ENCODE measurements around the gene NPTX1.

Gene NPTX1

DNA sequence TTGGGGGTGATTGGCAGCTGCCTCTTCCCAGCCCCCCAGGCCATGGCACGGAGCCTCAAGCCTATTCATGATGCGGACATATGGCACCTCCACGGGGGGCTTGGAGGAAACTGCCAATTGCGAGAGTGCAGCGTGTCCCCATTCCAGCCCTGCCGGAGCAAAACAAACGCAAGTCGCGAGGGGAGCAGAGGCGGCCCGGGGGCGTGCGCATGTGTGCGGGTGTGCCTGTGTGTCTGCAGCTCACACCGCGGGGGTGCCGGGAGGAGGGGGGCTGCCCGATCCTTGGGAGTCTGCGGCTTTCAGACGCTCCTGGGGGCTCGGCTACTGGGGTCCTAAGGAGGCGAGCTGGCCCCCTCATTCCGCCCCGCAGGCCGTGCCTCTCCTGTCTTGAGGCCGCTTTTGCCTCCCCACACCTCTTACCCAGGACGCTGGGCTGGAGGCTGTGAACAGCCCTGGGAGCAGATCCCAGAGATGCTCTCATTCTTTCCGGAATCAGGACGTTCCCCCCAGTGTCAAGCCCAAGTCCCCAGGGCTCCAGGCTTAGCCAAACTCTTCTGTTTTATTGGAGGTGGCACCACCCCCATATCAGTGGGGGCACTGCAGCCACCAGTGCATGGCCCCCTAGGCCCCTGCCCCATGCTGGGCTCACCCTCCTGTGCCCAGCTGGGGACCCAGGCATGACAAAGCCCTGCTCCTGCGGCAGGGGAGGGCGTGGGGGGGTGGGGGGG lies 32.3 kb downstream of the NPTX1 start:
- DNase-seq (ENCODE audit: low spot score): no peak

DNA sequence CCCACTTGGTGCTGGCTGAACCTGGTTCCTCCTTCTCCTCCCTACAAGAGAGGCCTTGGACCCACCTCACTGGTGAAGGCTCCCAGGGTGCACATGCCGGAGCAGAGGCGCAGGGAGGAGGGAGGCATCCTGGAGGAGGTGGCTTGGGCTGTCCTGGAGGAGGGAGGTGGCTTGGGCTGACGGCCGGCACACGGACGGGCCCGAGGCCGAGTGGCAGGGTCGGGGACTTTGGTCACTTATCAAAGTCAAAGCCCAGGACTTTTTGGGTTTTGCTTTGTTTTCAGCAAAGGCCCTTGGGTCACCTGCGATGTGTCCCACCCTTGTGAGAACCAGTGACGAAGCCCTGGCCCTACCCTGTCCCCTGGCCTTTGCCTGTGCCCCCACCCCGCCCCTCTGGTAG lies 32.9 kb downstream of the NPTX1 start:
- no peak for DNase-seq (ENCODE audit: low spot score)

DNA sequence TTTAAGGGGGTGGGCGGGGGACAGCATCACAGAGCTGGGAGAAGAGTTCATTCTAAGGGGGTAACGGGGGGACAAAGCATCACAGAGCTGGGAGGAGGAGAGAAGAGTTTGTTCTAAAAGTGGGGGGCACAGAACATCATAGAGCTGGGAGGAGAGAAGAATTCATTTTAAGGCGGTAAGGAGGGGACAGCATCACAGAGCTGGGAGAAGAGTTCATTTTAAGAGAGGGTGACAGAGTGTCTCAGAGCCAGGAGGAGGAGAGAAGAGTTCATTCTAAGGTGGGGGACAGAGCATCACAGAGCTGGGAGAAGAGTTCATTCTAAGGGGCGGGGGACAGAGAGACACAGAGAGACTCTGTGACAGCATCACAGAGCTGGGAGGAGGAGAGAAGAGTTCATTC lies 33.6 kb downstream of the NPTX1 start:
- DNase-seq (ENCODE audit: low spot score): no peak

DNA sequence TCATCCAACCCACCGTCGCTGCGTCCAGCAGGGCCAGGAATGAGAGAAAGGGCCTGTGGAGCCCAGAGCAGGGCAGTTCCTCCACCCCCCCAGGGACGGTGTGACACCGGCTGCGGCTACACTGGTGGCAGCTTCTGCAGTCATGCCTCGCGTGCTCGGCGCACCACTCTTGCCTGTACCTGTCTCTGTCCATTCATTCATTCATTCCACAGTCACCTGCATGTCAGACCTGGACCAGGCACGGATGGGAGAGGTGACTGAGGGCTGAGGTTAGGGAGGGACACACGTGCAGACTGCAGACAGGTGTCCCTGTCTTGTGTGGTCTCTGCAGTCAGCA lies 34.1 kb downstream of the NPTX1 start:
- no peak for DNase-seq (ENCODE audit: low spot score)

DNA sequence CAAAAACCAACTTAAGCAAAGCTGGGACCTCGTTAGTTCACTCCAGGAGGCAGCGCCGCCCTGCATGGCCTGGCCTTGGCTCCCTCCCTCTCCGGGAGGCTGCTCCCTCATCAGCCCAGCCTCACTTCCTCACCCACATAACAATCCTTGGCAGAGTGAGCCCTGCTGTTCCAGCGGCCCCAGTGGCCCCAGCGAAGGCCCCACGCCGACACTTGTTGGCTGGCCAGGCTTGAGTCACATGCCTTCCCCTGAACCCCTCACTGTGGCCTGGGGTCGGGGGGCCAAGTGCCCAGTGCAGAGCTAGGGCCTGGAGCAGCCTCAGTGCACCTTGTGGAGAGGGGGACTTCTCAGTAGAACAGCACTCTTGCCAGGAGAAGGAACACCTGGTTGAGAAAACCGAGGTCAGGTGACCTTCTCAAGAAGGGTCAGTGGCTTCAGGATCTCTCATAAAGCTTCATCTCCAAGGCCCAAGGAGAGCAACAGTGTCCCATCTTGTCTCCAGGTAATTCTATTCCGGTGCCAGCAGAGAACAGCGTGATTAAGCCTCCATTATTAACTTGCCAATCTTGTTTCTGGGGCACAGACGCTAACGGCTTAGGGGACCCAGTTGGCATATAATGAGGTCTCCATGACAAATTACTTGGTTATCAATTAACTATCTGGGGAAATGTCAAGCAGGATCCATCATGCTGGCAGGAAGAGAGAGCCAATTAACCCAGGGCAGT lies 34.6 kb downstream of the NPTX1 start:
- DNase-seq (ENCODE audit: low spot score): no peak

DNA sequence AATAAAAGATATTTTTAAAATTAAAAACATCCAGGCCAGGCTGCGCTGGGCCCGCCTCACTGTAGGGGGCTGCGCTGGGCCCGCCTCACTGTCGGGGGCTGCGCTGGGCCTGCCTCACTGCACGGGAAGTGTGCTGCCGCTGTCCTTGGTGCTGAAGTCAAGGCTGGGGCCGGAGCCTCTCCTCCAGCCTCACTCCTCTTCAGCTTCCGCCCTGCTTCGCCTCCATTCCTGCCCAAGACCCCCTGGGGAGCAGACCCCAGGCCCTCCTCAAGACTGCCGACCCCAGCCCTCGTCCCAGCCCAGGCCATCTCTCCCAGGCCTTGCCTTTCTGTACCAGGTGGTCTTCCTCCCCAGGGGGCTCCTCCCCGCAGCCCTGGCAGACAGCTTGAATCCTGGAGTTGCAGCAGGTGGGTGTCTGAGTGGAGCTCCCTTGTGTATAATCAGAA lies 35.3 kb downstream of the NPTX1 start:
- DNase-seq (ENCODE audit: low spot score): peak; percentile 28

DNA sequence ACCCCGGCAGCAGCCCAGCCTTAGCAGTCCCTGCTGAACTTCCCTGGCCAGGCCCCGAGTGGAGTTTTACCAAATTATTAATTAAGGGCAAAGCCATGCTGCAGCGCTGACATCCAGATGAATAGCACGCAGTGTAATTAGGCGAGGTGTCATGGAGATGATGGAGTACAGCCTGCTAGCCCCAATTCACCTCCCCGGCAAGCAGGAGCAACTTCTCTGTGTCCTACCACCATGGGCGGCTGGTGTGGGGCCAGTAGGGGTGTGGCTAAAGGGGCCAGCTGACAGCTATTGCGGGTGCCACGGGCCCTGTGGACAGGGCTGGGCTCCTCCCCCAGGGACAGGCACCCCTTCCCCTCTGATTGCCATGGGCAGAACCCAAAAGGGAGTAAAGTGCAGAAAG lies 36.9 kb downstream of the NPTX1 start:
- DNase-seq (ENCODE audit: low spot score): no peak

DNA sequence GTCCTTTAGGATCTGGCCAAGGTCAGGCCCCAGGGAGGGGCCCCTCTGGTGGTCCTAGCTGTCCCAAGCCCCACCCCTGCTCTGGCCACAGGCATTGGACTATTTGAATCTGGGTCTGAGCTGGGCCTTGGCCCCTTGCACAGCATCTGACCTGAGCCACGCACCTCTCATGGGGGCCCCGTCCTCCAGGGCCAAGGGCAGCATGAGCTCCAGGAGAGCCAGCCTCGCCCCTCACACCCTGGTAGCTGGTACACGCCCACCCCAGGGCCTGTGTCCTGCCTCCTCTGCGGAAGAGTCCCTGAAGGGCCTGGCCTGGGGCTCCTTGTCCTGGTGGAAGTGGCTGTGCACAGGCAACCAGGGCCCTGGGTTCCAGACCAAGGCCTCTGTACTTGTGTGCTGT lies 37.6 kb downstream of the NPTX1 start:
- DNase-seq (ENCODE audit: low spot score): no peak

DNA sequence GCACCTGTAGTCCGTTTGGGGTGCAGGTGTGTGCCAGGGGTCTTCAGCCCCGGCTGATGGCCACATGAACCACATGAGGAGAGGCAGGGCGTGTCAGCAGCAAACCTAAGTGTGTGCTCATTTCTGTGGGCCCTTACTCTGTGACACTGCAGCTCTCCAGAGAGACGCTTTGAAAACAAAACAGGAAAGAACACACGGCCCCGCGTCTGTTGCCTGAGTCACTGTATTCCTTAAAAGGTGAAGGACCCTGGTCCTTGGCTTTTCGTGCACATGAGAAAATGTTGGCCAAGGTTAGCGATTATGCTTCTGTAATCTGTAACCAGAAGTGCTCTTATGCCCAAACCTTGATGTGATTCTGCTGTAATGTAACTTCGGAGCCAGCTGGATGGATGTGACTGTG lies 38.9 kb downstream of the NPTX1 start:
- no peak for DNase-seq (ENCODE audit: low spot score)

DNA sequence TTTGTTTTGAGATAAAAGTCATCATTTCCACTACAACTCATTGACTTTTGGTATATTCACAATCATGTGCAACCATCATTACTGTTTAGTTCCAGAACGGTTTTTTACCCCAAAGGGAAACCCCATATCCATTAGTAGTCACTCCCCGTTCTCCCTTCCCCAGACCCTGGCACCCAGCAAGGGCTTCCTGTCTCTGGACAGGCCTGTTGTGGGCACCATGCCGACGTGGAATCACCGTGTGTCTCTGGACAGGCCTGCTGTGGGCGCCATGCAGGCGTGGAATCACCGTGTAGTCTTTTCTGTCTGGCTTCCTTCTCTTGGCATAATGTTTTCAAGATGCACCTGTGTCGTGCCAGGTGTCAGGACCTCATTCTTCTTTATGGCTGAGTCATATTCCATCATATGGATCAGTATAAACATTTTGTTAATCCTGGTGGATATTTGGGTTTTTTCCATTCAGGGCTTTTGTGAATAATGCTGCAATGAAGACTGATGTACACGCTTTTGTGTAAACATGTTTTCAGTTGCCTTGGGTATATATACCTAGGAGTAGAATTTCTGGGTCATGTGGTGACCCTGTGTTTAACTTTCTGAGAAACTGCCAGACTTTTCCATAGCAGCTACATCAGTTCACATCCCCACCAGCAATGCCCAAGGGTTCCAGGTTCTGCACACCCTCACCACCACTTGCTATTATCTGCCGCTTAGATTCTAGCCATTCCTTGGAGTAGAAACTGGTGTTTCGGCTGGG lies 42.3 kb downstream of the NPTX1 start:
- DNase-seq (ENCODE audit: low spot score): no peak

DNA sequence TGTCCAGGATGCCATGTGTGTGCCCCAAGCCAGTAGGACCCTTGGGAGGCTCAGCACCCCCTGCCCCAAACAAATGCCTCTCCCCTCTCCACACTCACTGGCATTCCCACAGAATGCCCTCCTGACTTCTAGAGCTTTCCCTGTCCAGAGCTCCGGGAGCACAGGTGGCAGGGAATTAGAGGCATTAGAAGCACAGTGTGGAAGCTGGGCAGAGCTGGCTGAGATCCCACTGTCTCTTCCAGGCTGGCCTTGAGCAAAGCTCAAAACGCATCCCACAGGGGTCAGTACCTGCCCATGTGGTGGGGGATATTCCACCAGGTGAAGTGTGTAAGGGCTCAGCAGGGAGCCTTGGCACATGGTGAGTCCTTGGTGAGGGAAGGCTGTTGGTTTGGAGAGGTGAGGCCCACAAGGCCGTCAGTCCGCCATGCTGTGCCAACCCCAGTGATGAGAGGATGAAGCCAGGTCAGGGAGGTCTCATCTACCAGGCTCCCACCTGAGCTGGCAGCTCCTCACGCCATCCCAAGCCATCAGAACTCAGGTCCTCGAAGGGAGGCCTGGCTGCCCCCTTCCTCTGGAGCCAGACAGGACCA lies 43.4 kb downstream of the NPTX1 start:
- DNase-seq (ENCODE audit: low spot score): no peak

DNA sequence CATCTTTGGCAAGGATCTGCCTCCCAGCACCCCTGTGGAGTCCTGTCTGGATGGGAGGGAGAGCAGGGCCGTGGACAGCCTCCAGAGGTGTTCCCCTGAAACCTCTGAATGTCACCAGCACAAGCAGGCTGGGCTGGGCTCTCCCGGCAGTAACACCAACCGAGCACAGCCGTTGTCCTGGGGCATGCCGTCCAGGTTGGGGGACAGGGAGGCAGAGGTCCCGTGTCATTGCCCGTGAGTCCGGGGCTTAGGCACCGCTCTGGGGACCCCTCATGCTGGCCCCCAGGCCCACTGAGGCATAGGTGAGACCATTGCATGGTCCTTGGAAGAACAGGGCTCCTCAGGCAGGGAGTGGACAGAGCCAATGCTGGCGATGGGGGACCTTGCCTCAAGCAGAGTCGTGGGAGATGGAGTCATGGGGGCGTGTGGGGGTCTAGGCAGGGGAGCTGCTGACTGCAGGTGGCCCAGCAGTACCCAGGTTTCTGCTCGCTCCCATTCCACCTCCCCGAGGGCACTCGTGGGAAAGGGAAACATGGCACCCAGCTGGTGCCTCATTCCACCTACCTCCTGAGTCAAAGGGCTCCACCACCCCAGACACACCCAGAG lies 44.0 kb downstream of the NPTX1 start:
- DNase-seq (ENCODE audit: low spot score): no peak

DNA sequence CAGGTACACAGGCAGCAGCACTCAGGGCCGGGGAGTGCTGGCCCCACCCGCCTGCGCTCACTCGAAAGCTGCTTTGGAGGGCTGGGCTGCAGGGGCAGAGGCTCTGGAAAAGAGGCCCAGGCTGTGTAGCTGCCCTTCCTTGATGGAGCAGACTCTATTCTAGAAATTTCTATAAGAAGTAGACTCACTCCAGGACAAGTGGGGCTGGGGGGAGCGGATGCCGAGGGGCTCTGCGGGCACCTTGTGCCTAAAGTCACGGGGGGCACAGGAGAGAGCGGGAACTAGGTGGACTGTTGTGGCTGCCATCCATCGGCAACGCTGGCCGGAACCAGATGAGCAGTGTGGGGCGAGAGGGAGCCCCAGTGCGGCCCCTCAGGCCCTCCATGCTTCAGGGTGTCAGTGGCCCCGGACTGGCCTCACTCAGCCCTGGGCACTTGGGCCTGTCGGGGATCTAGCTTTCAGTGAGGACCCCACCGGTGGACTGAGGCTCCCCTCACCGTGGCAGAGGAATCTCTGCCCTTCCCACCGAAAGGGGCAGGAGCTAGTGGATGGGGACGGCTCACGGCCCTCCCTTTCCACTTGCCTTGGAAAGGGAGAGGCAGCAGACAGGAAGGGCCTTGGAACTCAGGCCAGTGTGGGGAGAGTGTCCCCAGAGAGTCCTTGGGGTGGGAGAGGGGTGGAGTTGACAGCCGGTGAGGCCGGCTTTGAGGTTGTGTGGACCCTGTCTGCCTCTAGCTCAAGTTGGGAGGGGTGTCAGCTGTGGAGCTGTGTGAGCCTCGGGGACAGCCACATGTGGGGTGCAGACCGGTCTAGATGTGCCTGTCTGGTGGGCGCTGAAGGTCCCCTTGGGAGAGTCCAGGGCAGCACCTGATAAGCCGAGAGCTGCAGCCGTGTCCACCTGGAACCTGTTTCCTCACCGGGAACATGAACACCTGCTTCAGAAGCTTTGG lies 44.9 kb downstream of the NPTX1 start:
- no peak for DNase-seq (ENCODE audit: low spot score)

DNA sequence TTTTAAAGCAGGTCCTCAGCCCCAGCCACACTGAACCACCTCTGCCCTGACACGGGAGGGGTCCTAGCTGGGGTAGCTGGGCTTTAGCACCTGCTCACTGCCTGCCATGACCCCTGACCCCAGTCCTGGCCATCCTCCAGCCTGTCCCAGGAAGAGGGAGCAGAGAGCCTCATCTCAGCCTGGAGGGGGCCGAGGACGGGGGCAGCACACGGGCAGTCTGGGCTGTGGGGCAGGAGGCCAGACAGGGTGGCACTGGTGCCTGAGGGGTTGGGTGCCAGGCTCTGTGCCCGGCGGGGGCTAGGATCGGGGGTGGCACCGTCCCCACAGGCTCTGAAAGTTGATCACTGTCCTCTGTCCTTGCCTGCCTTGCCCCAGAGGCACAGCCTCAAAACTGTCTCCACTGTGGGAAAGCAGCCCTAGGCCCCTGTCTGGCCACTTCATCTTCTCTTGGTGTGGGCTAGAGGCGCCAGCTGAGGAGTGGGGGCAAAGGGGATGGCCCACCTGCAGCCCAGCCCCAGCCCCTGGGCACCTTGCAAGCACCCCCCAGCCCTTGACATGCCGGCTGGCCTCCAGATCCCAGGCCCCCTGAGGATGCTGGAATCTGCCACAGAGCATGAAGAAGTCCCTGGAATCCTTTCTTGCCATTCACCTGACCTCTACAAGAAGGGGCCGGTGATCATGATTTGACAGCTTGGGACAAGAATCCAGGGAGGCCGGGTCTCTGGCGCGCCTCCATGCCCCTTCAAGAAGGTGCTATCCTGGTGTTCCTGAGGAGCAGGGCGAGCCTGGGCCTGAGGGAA lies 45.8 kb downstream of the NPTX1 start:
- no peak for DNase-seq (ENCODE audit: low spot score)

DNA sequence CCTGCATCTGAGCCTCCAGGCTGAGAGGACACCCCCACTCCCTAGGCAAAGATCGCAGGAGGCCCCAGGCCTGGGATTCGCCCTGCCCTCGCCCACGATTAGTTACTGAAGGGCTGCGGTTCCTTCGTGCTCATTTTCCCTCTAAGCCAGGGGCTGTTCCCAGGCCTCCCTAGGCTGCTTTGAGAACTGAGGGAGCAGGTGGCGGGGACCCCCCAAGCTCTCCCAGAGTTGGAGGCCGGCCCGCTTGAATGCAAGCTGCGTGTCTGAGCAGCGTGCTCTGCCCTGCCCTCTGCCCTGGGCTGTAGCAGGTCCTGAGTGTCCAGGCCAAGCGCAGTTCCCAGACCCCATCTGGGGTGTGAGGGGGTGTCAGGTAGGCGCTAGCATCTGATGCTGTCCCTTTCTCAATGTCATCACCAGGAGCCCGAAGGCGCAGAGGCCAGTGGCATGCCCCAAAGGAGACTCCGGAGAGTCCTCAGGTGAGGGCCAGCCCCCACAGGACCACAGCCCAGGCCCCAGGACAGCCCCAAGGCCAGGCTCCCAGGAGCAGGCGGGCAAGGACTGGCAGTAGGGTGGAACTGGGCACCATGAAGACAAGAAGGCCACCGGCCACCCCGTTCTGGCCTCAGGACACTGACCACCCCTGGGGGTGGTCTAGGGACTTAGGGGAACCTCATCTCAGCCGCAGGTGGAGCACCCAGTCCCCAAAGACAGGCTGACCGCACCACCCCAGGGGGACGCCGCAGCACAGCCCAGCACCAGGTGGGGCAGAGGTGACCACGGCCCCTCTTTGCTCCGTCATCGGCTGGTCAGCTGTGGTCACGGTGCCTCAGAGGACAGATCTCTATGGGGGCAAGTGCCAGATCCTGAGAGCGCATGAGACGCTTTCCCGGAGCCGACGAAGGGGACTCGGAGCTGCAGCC lies 46.8 kb downstream of the NPTX1 start:
- DNase-seq (ENCODE audit: low spot score): no peak

DNA sequence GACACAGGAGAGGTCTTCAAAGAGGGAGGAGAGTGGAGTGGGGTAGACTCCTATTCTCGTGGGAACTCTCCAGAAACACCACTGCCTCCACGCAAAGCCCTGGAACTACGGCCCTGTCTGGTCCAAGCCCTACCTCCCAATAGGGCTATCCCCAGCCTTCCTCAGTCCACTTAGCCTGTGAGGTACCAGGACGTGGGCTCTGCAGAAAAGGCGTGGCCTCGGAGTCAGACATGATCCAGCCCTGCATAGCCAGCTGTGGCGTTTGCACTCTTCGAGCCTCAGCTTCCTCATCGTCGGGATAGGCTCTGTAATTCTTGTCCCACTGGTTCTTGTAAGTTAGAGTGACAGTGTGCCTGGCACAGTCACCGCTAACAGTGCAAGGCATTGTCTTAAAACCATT lies 47.6 kb downstream of the NPTX1 start:
- DNase-seq (ENCODE audit: low spot score): no peak

DNA sequence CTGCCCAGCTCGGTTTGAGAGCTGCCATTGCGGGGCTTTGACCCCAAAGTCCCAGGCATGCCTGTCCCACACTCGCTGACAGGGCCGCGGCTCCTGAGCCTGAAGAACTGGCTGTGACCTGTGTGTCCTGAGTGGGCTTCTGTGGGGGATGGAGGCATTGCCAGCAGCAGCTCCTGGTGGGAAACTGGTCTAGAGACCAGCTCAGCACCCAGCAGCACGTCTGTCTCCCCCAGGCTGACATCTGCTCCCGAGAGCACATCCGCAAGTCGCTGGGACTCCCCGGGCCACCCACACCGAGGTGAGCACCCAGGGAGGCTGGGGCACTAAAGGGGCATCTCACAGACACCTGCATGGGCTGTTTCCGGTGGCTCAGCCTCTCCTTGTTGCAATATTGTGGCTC lies 48.0 kb downstream of the NPTX1 start:
- DNase-seq (ENCODE audit: low spot score): no peak

DNA sequence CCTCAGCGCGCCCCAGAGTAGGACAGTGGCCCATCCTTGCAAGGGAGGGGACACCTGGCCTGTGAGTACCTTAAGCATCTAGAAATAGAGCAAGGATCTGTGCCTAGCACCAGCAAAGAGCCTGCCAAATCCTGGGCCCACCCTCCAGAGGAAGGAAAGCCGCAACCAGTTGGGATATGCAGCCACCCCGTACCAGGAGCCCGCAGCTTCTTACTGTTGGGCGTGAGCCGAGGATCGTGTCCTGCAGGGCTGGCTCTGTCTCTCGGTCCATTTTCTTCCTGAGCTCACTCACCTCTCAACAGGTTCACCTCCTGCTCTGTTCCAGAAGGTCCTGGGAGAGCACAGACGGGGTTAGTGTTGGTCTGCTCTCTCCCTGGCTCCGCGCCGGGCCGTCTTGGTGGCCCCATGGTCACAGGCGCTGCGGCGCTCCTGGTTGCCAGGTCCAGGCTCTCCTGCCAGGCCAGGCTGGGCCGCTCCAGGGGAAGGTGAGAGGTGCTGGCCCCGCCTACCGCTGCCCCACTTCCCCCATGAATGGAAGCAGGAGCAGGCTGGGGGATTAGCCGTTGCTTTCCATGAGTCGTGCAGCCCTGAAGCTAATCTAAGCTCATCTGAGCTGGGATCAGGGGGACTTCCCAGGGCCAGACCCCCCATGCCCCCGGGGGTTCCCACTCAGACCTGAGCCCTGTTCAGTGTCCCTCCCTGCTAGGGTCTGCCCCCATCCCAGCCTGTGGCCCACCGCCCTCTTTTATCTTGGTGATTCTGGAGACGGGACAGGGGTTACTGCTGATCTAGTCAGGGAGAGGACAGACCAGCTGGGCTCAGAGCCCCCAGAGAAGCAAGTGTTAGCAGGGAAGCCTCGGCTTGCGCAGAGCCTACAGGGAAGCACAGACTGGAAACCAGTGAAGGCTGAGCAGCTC lies 48.8 kb downstream of the NPTX1 start:
- no peak for DNase-seq (ENCODE audit: low spot score)
